ENCODE measurements around the gene APH1B.

The APH1B gene

DNA sequence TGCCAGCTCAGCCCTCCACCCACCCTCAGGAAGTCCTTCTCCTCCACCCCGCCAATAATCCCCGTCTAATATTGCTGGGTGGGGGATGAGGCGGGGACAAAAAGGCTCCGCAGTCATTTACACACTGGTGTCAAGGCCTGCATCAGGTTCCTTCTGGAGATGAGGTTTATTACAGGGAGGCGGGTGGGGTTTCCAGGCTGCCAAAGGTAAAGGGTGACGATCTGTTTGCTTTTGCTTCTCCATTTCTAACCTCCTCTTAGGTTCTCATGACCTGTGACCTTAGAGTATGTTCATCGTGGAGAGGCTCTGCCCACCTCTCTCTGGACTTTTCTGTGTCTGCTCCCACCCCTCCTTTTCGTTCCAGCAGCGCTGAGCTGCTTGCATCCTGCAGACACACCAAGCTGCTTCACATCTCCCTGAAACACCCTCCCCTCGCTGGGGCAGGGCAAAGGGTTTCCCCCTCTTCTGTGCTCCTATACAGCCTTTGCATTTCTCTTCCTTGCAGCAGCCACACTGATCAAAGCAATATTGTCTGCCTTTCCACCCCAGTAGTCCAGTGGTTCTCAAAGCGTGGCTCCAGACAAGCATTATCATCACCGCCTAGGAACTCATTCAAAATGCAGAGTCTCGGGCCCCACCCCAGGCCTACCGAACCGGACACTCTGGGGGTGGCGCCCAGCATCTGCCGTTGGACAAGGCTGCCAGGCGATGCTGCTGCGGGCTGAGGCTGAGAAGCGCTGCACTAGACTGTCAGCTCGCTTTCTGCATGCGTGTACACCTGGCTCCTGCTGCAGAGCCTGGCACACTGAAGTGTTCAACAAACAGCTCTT lies 77.6 kb downstream of the APH1B start:
- no peak for DNase-seq

DNA sequence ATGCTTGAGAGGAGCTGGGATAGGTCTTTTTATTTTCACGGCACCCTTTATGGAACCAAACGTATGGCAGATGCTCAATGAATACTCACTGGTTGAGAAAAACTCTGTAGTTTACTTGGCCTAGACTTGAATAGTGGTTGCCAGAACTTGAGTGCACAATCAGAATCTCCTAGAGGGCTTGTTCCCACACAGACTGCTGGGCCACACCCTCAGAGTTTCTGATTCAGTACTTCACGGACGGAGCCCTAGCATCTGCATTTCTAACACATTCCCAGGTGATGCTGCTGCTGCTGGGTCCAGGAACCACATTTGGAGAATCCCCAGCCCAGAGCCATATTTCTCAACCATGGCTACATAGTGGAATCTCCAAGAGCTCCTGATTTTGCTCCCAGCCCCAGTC lies 79.7 kb downstream of the APH1B start:
- DNase-seq, result no peak

DNA sequence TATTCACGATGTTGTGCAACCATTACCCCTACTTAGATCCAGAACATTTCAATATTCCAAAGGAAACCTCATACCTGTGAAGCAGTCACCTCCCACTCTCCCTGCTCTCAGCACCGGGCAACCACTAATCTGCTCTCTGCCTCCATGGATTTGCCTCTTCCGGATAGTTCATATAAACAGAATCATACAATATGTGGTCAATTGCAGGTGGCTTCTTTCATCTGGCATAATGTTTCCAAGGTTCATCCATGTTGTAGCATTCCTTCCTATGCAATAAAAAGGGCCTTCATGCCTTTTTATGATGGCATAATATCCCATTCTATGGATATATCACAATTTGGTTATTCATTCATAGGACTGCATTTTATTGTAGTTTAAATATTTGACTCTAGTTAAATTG lies 80.3 kb downstream of the APH1B start:
- no peak for DNase-seq

DNA sequence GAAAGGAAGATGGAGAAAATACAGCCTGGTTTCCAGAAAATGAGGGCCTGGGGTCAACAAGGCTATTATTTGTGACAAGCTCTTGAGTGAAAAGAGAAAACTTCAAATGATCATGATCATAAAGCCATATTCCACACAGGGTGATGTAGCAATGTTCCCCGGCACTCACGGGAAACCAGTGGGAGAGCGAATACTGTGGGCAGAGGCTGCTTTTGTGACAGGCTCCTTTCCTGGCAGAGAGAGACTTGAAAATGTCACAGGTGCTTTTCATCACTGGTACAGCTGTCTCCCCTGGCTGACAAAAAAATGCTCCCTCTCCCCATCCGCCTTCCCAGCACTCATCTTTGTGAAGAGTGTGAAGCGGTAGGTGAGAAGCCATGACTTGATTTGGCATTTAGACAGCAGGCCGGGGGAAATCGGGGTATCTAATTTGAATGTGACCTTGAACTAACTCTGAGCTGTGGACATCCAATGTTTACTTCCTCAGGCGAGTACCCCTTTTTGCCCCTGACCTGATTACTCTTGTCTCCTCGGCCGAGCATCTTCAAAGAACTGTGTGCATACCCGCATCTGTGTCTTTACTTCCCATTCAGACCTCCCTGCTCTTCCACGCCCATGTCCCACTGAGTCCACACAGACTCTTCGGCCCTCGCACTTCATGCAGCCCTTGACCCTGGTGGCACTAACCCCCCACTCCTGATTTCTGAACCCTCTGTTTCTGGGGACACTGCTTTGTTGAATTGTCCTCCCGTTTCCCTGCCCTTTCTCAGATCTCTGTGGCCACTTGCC lies 81.0 kb downstream of the APH1B start:
- DNase-seq, result no peak

All from NCI-H774 (cell line).